Prostate gland (tissue), 2 donors: ENCODE measurements around the gene PDYN.

Experiments used
- POLR2A ChIP-seq: fragments of 450-650 bp; IDR thresholded peaks from one replicate; pipeline ENCODE4 v1.6.1; 2016; ENCODE audit warnings: antibody characterized with exemption, mild to moderate bottlenecking
- POLR2AphosphoS5 ChIP-seq: sonication (generic); formaldehyde crosslinking; IDR thresholded peaks from one replicate; pipeline ENCODE4 v1.6.1; 2017; ENCODE audit warnings: antibody characterized with exemption
- TF ChIP-seq, protein P1 (sequence below), 4 experiments: fragments of 200-600 bp in 2 of 4; fragments of 450-650 bp in 2 of 4; sonication (generic) in 2 of 4; IDR thresholded peaks; 1 replicate in 3 of 4; 2 replicates in 1 of 4; pipeline ENCODE4 v1.5.1; 2016 to 2019; ENCODE audit warnings: antibody characterized with exemption in 4 of 4, mild to moderate bottlenecking in 2 of 4, moderate library complexity in 2 of 4

DNA sequence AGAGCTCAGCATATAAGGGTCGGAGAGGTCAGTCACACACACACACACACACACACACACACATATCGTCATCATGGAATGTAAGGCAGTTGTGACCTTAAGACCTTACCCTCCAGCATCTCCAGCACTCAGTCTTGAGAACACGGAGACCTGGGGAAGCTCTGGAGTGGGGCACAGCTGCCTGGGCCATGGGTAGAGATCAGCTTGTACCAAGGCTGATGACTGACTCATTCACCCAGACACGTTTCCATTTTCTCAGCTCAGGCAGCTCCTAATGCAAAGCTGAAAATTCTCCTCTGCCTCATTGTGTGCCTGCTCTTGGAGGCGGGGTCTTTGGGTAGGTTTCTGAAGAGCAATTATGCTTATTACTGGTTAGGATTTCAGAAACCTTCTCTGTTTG, 38.3 kb upstream of the PDYN start:
- TF ChIP-seq, protein P1, sequence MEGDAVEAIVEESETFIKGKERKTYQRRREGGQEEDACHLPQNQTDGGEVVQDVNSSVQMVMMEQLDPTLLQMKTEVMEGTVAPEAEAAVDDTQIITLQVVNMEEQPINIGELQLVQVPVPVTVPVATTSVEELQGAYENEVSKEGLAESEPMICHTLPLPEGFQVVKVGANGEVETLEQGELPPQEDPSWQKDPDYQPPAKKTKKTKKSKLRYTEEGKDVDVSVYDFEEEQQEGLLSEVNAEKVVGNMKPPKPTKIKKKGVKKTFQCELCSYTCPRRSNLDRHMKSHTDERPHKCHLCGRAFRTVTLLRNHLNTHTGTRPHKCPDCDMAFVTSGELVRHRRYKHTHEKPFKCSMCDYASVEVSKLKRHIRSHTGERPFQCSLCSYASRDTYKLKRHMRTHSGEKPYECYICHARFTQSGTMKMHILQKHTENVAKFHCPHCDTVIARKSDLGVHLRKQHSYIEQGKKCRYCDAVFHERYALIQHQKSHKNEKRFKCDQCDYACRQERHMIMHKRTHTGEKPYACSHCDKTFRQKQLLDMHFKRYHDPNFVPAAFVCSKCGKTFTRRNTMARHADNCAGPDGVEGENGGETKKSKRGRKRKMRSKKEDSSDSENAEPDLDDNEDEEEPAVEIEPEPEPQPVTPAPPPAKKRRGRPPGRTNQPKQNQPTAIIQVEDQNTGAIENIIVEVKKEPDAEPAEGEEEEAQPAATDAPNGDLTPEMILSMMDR (IDR thresholded peaks at IDR 0.05) = no peak
- no peak for TF ChIP-seq POLR2AphosphoS5
- TF ChIP-seq POLR2A = no peak
